Gastrocnemius medialis (tissue), 4 donors: Measurements from ENCODE around the gene OR5K3. TPM values are rescaled to one million over a fixed set of nuclear protein-coding genes. Genes with fewer than 3 reads are reported as not detected.

Source experiments
- ATAC-seq, 2 donors: fragments of 150-250 bp; one replicate each; pipeline ENCODE4 v1.9.1; 2016
- DNase-seq, 2 donors: peaks; one replicate each; pipeline ENCODE4 v3.0.0-alpha.2; 2019
- H3K27ac ChIP-seq, 4 donors: fragments of 200-600 bp; sonication (generic); 1 replicate in 1 of 4; 2 replicates in 3 of 4; pipeline ENCODE4 v1.5.1; 2016 to 2018; ENCODE audit warnings: mild to moderate bottlenecking in 2 of 4, moderate library complexity in 1 of 4
- H3K27me3 ChIP-seq, 3 donors: fragments of 200-600 bp; sonication (generic) in 2 of 3; 1 replicate in 1 of 3; 2 replicates in 2 of 3; pipeline versions ENCODE4 v1.5.1 to v1.6.0; 2016 to 2019; ENCODE audit warnings: mild to moderate bottlenecking in 1 of 3, moderate library complexity in 1 of 3
- H3K36me3 ChIP-seq, 2 donors: fragments of 200-600 bp; sonication (generic) in 1 of 2; one replicate each; pipeline ENCODE4 v1.5.1; 2017 to 2018
- H3K4me1 ChIP-seq, 2 donors: fragments of 200-600 bp; sonication (generic) in 1 of 2; one replicate each; pipeline ENCODE4 v1.5.1; 2016 to 2017; ENCODE audit warnings: mild to moderate bottlenecking in 2 of 2
- H3K4me3 ChIP-seq, 4 donors: fragments of 200-600 bp; sonication (generic) in 3 of 4; 1 replicate in 1 of 4; 2 replicates in 3 of 4; pipeline ENCODE4 v1.5.1; 2016 to 2019; ENCODE audit warnings: mild to moderate bottlenecking in 2 of 4
- H3K9me3 ChIP-seq, 3 donors: fragments of 200-600 bp; sonication (generic) in 2 of 3; 1 replicate in 1 of 3; 2 replicates in 2 of 3; pipeline ENCODE4 v1.5.1; 2016 to 2019
- CTCF ChIP-seq, 5 experiments: fragments of 450-650 bp in 3 of 5; fragments of 200-600 bp in 2 of 5; sonication (generic) in 2 of 5; IDR thresholded peaks in 4 of 5; conservative IDR thresholded peaks in 1 of 5; 1 replicate in 4 of 5; 2 replicates in 1 of 5; pipeline ENCODE4 v1.5.1; 2016 to 2019; ENCODE audit warnings: antibody characterized with exemption in 5 of 5, mild to moderate bottlenecking in 3 of 5, moderate library complexity in 3 of 5
- POLR2A ChIP-seq, 2 donors: fragments of 450-650 bp; IDR thresholded peaks; one replicate each; pipeline ENCODE4 v1.6.1; 2017; ENCODE audit warnings: antibody characterized with exemption in 2 of 2, mild to moderate bottlenecking in 2 of 2, moderate library complexity in 2 of 2
- in situ Hi-C, 4 donors: fragments of 200-750 bp; cut with MboI; loops; one replicate each; pipeline versions ENCODE4 v1.15.0 to v1.8.0; 2017; ENCODE audit warnings: low sequenced_read_pairs in 4 of 4
- intact Hi-C: fragments of 100-400 bp; cut with DNase I; formaldehyde crosslinking; loops from one replicate; pipeline ENCODE4 v1.15.1; 2023; ENCODE audit warnings: low total_unique reads
- total RNA-seq, 4 donors: library from RNA; depleted of rRNA; stranded (reverse); fragments of >200 nt; gene quantifications; one replicate each; pipeline versions ENCODE4 v1.1.0 to v1.2.3, GENCODE V29; 2016

Gene OR5K3
- total RNA-seq, 4 donors from 2014 or later = not detected

GRCh38 chr3:98353554-98353953, 36.9 kb upstream of the OR5K3 start, which contains the start of gene OR5K4:
OR5K4 (plus strand) TSS chr3:98353854; CDS start chr3:98353854, 0 bp downstream.
- intact Hi-C loops (no loop called here), in situ Hi-C loops (loop anchor here in 1 of 4 donors (25.0 kb wide), 1 partner anchor 109 kb away; the partner anchor contains the start of gene OR5K1)
- no peak within 1 kb of the TSS for H3K27ac ChIP-seq
- H3K27me3 ChIP-seq = no peaks in the 10 kb centered on the region
- H3K36me3 ChIP-seq = no peaks in the 10 kb centered on the region
- H3K4me1 ChIP-seq = no peaks in the 10 kb centered on the region
- ATAC-seq (no peak), DNase-seq (no peak)
- H3K9me3 ChIP-seq = no peaks in the 10 kb centered on the region
- TF ChIP-seq POLR2A (IDR thresholded peaks at IDR 0.05) (no peak), CTCF (IDR thresholded peaks at IDR 0.05 in 4 of 5, conservative IDR thresholded peaks at IDR 0.05 in 1 of 5) (no peak)
- H3K4me3 ChIP-seq = no peak within 1 kb of the TSS

GRCh38 chr3:98359250-98359649, 31.2 kb upstream of the OR5K3 start:
- Histone ChIP-seq H3K4me3 (no peak overlapping the region), H3K36me3 (no peaks in the 10 kb centered on the region), H3K27ac (no peak overlapping the region), H3K27me3 (no peaks in the 10 kb centered on the region), H3K4me1 (no peaks in the 10 kb centered on the region), H3K9me3 (no peaks in the 10 kb centered on the region)
- ATAC-seq (no peak), DNase-seq (no peak)
- TF ChIP-seq CTCF (IDR thresholded peaks at IDR 0.05 in 4 of 5, conservative IDR thresholded peaks at IDR 0.05 in 1 of 5) (no peak), POLR2A (IDR thresholded peaks at IDR 0.05) (no peak)
- intact Hi-C loops = no loop called here
- in situ Hi-C loops = loop anchor here in 1 of 4 donors (25.0 kb wide), 1 partner anchor 103 kb away; the partner anchor contains the start of gene OR5K1

- in situ Hi-C loops (loop anchor here in 1 of 4 donors (25.0 kb wide), 1 partner anchor 102 kb away; the partner anchor contains the start of gene OR5K1), intact Hi-C loops (no loop called here)
- TF ChIP-seq POLR2A (IDR thresholded peaks at IDR 0.05) (no peak), CTCF (IDR thresholded peaks at IDR 0.05 in 4 of 5, conservative IDR thresholded peaks at IDR 0.05 in 1 of 5) (no peak)
- Histone ChIP-seq H3K27ac (no peak overlapping the region), H3K9me3 (no peaks in the 10 kb centered on the region), H3K27me3 (no peaks in the 10 kb centered on the region), H3K4me1 (no peaks in the 10 kb centered on the region), H3K4me3 (no peak overlapping the region), H3K36me3 (no peaks in the 10 kb centered on the region)
- ATAC-seq = no peak
- no peak for DNase-seq
These were observed 30.3 kb upstream of the OR5K3 start for GRCh38 chr3:98359993-98360675.

- Histone ChIP-seq H3K4me3 (no peak overlapping the region), H3K27ac (no peak overlapping the region), H3K36me3 (no peaks in the 10 kb centered on the region), H3K27me3 (no peaks in the 10 kb centered on the region), H3K4me1 (no peaks in the 10 kb centered on the region), H3K9me3 (no peaks in the 10 kb centered on the region)
- intact Hi-C loops = no loop called here
- DNase-seq (no peak), ATAC-seq (no peak)
- TF ChIP-seq POLR2A (IDR thresholded peaks at IDR 0.05) = no peak
- no peak for TF ChIP-seq CTCF (IDR thresholded peaks at IDR 0.05 in 4 of 5, conservative IDR thresholded peaks at IDR 0.05 in 1 of 5)
- in situ Hi-C loops = loop anchor here in 1 of 4 donors (25.0 kb wide), 1 partner anchor 102 kb away; the partner anchor contains the start of gene OR5K1
These were observed 29.8 kb upstream of the OR5K3 start for GRCh38 chr3:98360681-98361080.
